Right lobe of liver (tissue), 6 donors: ENCODE data around the gene DRC1. TPM values are rescaled to one million over a fixed set of nuclear protein-coding genes. Genes with fewer than 3 reads are reported as not detected.

Experiments
- ATAC-seq, 4 donors: fragments of 200-7000 bp; cut with Tn5 transposase; one replicate each; pipeline ENCODE4 v1.9.1; 2020; ENCODE audit warnings: mild to moderate bottlenecking in 4 of 4, moderate library complexity in 4 of 4
- DNase-seq, 3 donors: peaks; one replicate each; pipeline ENCODE4 v3.0.0-alpha.2; 2020
- H3K27ac ChIP-seq, 3 donors: fragments of 200-600 bp; one replicate each; pipeline ENCODE4 v1.8.0; 2022
- H3K27me3 ChIP-seq, 2 donors: fragments of 200-600 bp; one replicate each; pipeline ENCODE4 v1.8.0; 2022
- H3K36me3 ChIP-seq, 4 donors: fragments of 200-600 bp; sonication (generic) in 1 of 4; one replicate each; pipeline versions ENCODE4 v1.5.1 to v1.8.0; 2017 to 2022; ENCODE audit warnings: control low read depth in 1 of 4
- H3K4me1 ChIP-seq, 4 donors: fragments of 200-600 bp; sonication (generic) in 1 of 4; one replicate each; pipeline versions ENCODE4 v1.5.1 to v1.8.0; 2017 to 2022; ENCODE audit warnings: control low read depth in 1 of 4
- H3K4me3 ChIP-seq, 3 donors: fragments of 200-600 bp; one replicate each; pipeline ENCODE4 v1.8.0; 2022
- H3K9me3 ChIP-seq, 4 donors: fragments of 200-600 bp; sonication (generic) in 1 of 4; one replicate each; pipeline versions ENCODE4 v1.5.1 to v1.8.0; 2017 to 2022; ENCODE audit warnings: control low read depth in 1 of 4
- POLR2A ChIP-seq: fragments of 450-650 bp; IDR thresholded peaks from one replicate; pipeline ENCODE4 v1.6.1; 2017; ENCODE audit warnings: antibody characterized with exemption, mild to moderate bottlenecking
- WGBS: methylation state at CpG from one replicate; pipeline ENCODE4 v1.1.6; 2018; ENCODE audit warnings: low coverage, low lambda C conversion rate; ENCODE audit not compliant: insufficient coverage; ENCODE audit errors: missing lambda C conversion rate; 5-methylcytosine and 5-hydroxymethylcytosine counted together
- intact Hi-C, 2 donors: fragments of 100-400 bp; cut with DNase I; formaldehyde crosslinking; loops; one replicate each; pipeline versions ENCODE4 v1.11.2 to v1.14.1; 2022
- total RNA-seq, 6 experiments: library from RNA; depleted of rRNA in 2 of 6; stranded (reverse); fragments of >200 nt in 2 of 6; fragmentation: NEBNext Ultra II Directional in 3 of 6; extraction: Animal tissue kit (Norgen Biotek cat#: 25700) in 3 of 6; gene quantifications; one replicate each; pipeline versions ENCODE4 v1.1.0 to v1.2.4, GENCODE V29; 2016 to 2023
- TF ChIP-seq, protein P1 (sequence below), 4 donors: fragments of 200-600 bp in 3 of 4; fragments of 450-650 bp in 1 of 4; IDR thresholded peaks; one replicate each; pipeline versions ENCODE4 v1.5.1 to v1.8.0; 2016 to 2022; ENCODE audit warnings: antibody characterized with exemption in 4 of 4, mild to moderate bottlenecking in 2 of 4
- donor health status: DM: no; HTN: yes; CAD: no.
- donor health status: DM: no; HTN: no; CAD: no.
- donor health status: DM: no; HTN: no; CAD: no.
- donor health status: DM: no; HTN: yes; CAD: no.
- donor health status: DM: no; HTN: yes; CAD: no.

DRC1 gene
- total RNA-seq, 6 experiments from 2014 or later: 0.31 TPM; not detected in 4

DNA sequence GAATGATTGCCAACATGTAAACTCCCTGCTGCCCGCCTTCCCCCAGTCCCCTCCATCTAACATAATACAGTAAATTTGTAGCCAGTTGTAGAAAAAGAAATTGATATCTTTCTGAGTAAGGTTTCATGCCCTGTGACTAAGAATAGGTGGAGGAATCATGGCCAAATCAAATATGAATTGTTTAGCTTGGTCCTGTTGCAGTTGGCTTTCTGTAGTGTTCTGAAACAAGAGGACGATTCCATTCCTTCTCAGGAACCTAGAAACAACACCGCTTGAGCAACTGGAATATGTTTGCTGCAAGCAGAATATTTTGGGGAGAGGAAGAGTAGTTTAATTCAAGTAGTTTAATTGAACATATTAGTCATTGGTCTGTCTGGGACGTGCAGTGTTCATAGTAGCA is 7.0 kb upstream of the DRC1 start:
- Histone ChIP-seq H3K27me3 (no peaks in the 10 kb centered on the region), H3K36me3 (peaks cover 0 to 3% (median 1%) of the 10 kb centered on the region in 4 donors), H3K4me1 (no peaks in the 10 kb centered on the region), H3K4me3 (no peak overlapping the region), H3K27ac (no peak overlapping the region), H3K9me3 (no peaks in the 10 kb centered on the region)
- intact Hi-C loops: no loop called here
- 75% methylated on average over 3 of the region's 4 CpGs for WGBS
- DNase-seq: no peak
- no peak for TF ChIP-seq POLR2A
- TF ChIP-seq, protein P1, sequence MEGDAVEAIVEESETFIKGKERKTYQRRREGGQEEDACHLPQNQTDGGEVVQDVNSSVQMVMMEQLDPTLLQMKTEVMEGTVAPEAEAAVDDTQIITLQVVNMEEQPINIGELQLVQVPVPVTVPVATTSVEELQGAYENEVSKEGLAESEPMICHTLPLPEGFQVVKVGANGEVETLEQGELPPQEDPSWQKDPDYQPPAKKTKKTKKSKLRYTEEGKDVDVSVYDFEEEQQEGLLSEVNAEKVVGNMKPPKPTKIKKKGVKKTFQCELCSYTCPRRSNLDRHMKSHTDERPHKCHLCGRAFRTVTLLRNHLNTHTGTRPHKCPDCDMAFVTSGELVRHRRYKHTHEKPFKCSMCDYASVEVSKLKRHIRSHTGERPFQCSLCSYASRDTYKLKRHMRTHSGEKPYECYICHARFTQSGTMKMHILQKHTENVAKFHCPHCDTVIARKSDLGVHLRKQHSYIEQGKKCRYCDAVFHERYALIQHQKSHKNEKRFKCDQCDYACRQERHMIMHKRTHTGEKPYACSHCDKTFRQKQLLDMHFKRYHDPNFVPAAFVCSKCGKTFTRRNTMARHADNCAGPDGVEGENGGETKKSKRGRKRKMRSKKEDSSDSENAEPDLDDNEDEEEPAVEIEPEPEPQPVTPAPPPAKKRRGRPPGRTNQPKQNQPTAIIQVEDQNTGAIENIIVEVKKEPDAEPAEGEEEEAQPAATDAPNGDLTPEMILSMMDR (IDR thresholded peaks at IDR 0.05): no peak
- ATAC-seq: peak in 2 of 4 donors; percentile 51

DNA sequence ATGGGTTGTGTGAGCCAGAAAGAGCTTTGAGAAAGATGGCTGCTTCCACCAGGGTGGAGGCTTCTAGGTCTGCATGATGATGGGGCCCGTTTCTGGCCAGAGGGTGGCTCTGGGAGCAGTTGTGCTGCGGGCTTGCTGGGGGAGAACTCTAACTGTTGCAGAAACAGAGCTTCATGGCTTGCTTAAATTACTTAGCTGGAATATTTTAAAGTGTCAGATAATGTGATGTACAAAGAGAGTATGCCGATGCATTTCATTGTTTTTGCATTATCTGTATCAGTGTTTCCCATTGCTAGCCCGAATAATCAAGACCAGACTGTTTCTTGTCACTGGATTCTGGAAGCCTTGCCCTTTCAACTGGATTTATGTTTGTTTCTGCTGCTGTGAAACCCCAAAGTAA is 6.3 kb upstream of the DRC1 start:
- H3K36me3 ChIP-seq: no peaks in the 10 kb centered on the region
- intact Hi-C loops: no loop called here
- TF ChIP-seq POLR2A: no peak
- TF ChIP-seq, protein P1 (IDR thresholded peaks at IDR 0.05): no peak

DNA sequence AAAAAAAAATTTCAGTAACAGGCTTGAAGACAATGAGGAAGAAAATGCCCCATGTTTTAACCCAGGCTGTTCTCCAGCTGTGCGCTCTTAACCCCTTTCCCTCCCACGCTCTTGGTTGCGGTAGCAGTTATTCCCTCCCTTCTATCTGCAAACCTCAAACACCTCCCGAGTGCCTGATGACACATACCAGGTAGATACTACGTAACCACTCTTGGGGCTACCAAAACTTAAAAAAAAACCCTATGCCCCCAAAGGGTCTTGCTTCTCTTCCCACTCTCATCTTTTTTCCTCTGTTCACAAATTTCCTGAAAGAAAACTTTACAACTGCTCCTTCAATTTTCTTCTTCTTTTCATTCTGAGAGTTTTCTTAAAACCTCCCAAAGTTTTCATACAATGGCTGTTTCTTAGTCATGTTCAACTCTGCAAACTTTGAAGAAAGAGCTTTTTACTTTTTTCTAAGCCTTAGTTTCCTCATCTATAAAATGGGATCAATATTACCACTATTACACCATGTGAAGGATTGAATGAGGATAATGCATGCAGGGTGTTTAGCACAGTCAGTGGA is 4.9 kb upstream of the DRC1 start:
- intact Hi-C loops: no loop called here
- DNase-seq (no peak), ATAC-seq (no peak)
- TF ChIP-seq, protein P1 (IDR thresholded peaks at IDR 0.05): no peak
- TF ChIP-seq POLR2A: no peak
- 75% methylated on average over 5 of the region's 5 CpGs for WGBS
- Histone ChIP-seq H3K27me3 (no peaks in the 10 kb centered on the region), H3K4me1 (no peaks in the 10 kb centered on the region), H3K9me3 (no peaks in the 10 kb centered on the region), H3K27ac (no peak overlapping the region), H3K36me3 (no peaks in the 10 kb centered on the region), H3K4me3 (no peak overlapping the region)

More for the DNA sequence above, 6.3 kb upstream of the DRC1 start:
- Histone ChIP-seq H3K4me1 (no peaks in the 10 kb centered on the region), H3K4me3 (no peak overlapping the region), H3K9me3 (no peaks in the 10 kb centered on the region), H3K27me3 (no peaks in the 10 kb centered on the region), H3K27ac (no peak overlapping the region)
- ATAC-seq (no peak), DNase-seq (no peak)
- 83% methylated on average over 4 of the region's 4 CpGs for WGBS

DNA sequence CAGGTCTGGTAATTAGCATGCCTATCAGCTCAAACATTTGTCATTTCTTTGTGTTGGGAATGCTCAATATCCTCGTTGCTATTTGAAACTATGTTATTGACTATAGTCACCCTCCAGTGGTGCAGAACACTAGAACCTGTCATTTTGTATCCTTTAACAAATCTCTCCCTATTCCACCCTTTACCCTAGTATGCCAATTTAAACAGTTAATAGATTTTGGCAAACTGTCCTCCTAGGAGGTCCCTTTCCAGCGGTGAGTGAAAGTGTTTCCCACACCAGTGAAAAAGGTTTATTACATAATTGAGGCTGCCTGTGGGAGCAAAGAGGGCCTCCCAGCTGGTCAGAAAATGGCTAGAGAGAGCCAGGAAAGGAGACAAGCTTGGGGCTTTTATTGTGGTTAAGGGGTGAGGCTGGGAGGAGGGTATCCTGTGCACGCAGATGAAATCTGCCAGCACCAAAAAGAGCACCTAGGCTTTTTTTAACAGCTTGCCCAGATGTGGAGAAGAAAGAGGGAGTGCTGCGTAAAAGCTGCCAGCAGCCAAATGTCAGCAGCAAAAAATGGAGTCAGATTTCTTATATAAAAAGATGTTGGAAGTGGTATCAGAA is 1.8 kb upstream of the DRC1 start:
- no peak for ATAC-seq
- H3K4me1 ChIP-seq: no peaks in the 10 kb centered on the region
- H3K36me3 ChIP-seq: no peaks in the 10 kb centered on the region
- no peaks in the 10 kb centered on the region for H3K9me3 ChIP-seq
- no peak for DNase-seq
- H3K27ac ChIP-seq: no peak overlapping the region
- intact Hi-C loops: no loop called here
- TF ChIP-seq, protein P1 (IDR thresholded peaks at IDR 0.05): no peak
- TF ChIP-seq POLR2A: no peak
- no peak overlapping the region for H3K4me3 ChIP-seq
- H3K27me3 ChIP-seq: no peaks in the 10 kb centered on the region
- WGBS: 50% methylated on average over 4 of the region's 4 CpGs
